ES-I3 (cell line): ENCODE results near the gene SEZ6L2.

ENCODE experiments used
- H3K36me3 ChIP-seq: 2 replicates; pipeline ENCODE4 v1.6.1; 2013; ENCODE audit warnings: mild to moderate bottlenecking, low read length, control low read depth, moderate library complexity; ENCODE audit not compliant: insufficient read depth
- H3K4me1 ChIP-seq: 2 replicates; pipeline ENCODE4 v1.6.1; 2013; ENCODE audit warnings: mild to moderate bottlenecking, control low read depth, low read length; ENCODE audit not compliant: insufficient read depth
- H3K9ac ChIP-seq: 2 replicates; pipeline ENCODE4 v1.6.1; 2013; ENCODE audit warnings: low read depth, mild to moderate bottlenecking, low read length, moderate library complexity
- H3K9me3 ChIP-seq: 2 replicates; pipeline ENCODE4 v1.6.1; 2013; ENCODE audit warnings: mild to moderate bottlenecking, low read length, moderate library complexity; ENCODE audit not compliant: control insufficient read depth, insufficient read depth

SEZ6L2 gene

GRCh38 chr16:29904947-29905346 is 5.6 kb upstream of the SEZ6L2 start:
- Histone ChIP-seq H3K9me3 (no peaks in the 10 kb centered on the region), H3K9ac (no peak overlapping the region), H3K36me3 (no peaks in the 10 kb centered on the region; the same call in 1 of the 2 replicates), H3K4me1 (no peaks in the 10 kb centered on the region)

GRCh38 chr16:29903590-29903989 is 4.2 kb upstream of the SEZ6L2 start:
- H3K36me3 ChIP-seq = no peaks in the 10 kb centered on the region; the same call in 1 of the 2 replicates
- H3K9ac ChIP-seq = no peak overlapping the region
- H3K9me3 ChIP-seq = no peaks in the 10 kb centered on the region
- H3K4me1 ChIP-seq = no peaks in the 10 kb centered on the region

GRCh38 chr16:29901607-29901945 is 2.2 kb upstream of the SEZ6L2 start:
- Histone ChIP-seq H3K9me3 (no peaks in the 10 kb centered on the region), H3K4me1 (no peaks in the 10 kb centered on the region; the same call in none of the 2 replicates), H3K36me3 (no peaks in the 10 kb centered on the region; the same call in 1 of the 2 replicates), H3K9ac (peak overlapping the region; percentile 79)

GRCh38 chr16:29900888-29901606 is 1.7 kb upstream of the SEZ6L2 start:
- H3K9ac ChIP-seq = peak overlapping the region; percentile 79
- no peaks in the 10 kb centered on the region for H3K9me3 ChIP-seq
- no peaks in the 10 kb centered on the region; the same call in none of the 2 replicates for H3K4me1 ChIP-seq
- H3K36me3 ChIP-seq = no peaks in the 10 kb centered on the region

- no peaks in the 10 kb centered on the region for H3K36me3 ChIP-seq
- H3K4me1 ChIP-seq = no peaks in the 10 kb centered on the region; the same call in none of the 2 replicates
- peak within 1 kb of the TSS; percentile 79 for H3K9ac ChIP-seq
- H3K9me3 ChIP-seq = no peaks in the 10 kb centered on the region
Observed at GRCh38 chr16:29900102-29900887, 945 bp upstream of the SEZ6L2 start, which contains the start of gene ASPHD1. Gene ASPHD1 (plus strand): TSS chr16:29900488. CDS start chr16:29900972, 484 bp downstream.

- Histone ChIP-seq H3K9ac (peak overlapping the region; percentile 77), H3K9me3 (no peaks in the 10 kb centered on the region), H3K36me3 (no peaks in the 10 kb centered on the region), H3K4me1 (no peaks in the 10 kb centered on the region; the same call in none of the 2 replicates)
Observed at GRCh38 chr16:29898804-29899515, 390 bp downstream of the SEZ6L2 start.

GRCh38 chr16:29898135-29898803 is 1.1 kb downstream of the SEZ6L2 start:
- Histone ChIP-seq H3K4me1 (no peaks in the 10 kb centered on the region; the same call in none of the 2 replicates), H3K9ac (peak overlapping the region; percentile 77)

GRCh38 chr16:29897333-29897732 is 2.0 kb downstream of the SEZ6L2 start:
- no peaks in the 10 kb centered on the region; the same call in none of the 2 replicates for H3K4me1 ChIP-seq
- H3K36me3 ChIP-seq = no peaks in the 10 kb centered on the region
- no peak overlapping the region for H3K9ac ChIP-seq
- H3K9me3 ChIP-seq = no peaks in the 10 kb centered on the region

More at GRCh38 chr16:29898135-29898803, 1.1 kb downstream of the SEZ6L2 start:
- Histone ChIP-seq H3K9me3 (no peaks in the 10 kb centered on the region), H3K36me3 (no peaks in the 10 kb centered on the region)

GRCh38 chr16:29896841-29897240 is 2.5 kb downstream of the SEZ6L2 start:
- no peaks in the 10 kb centered on the region; the same call in none of the 2 replicates for H3K4me1 ChIP-seq
- no peaks in the 10 kb centered on the region for H3K9me3 ChIP-seq
- no peaks in the 10 kb centered on the region for H3K36me3 ChIP-seq
- H3K9ac ChIP-seq = no peak overlapping the region

GRCh38 chr16:29894352-29894751 is 5.0 kb downstream of the SEZ6L2 start:
- H3K36me3 ChIP-seq = no peaks in the 10 kb centered on the region
- no peaks in the 10 kb centered on the region for H3K9me3 ChIP-seq
- no peak overlapping the region for H3K9ac ChIP-seq
- no peaks in the 10 kb centered on the region; the same call in none of the 2 replicates for H3K4me1 ChIP-seq

- no peak overlapping the region for H3K9ac ChIP-seq
- H3K4me1 ChIP-seq = no peaks in the 10 kb centered on the region; the same call in none of the 2 replicates
- no peaks in the 10 kb centered on the region for H3K36me3 ChIP-seq
- H3K9me3 ChIP-seq = no peaks in the 10 kb centered on the region
Observed at GRCh38 chr16:29893553-29893952, 5.8 kb downstream of the SEZ6L2 start.

GRCh38 chr16:29892458-29892813 is 6.9 kb downstream of the SEZ6L2 start:
- Histone ChIP-seq H3K9ac (no peak overlapping the region), H3K9me3 (no peaks in the 10 kb centered on the region), H3K4me1 (no peaks in the 10 kb centered on the region), H3K36me3 (no peaks in the 10 kb centered on the region)

GRCh38 chr16:29891525-29892457 is 7.6 kb downstream of the SEZ6L2 start:
- H3K9ac ChIP-seq = no peak overlapping the region
- no peaks in the 10 kb centered on the region for H3K9me3 ChIP-seq
- H3K36me3 ChIP-seq = no peaks in the 10 kb centered on the region
- H3K4me1 ChIP-seq = no peaks in the 10 kb centered on the region
